Lower leg skin (tissue), 3 donors: ENCODE measurements around the gene PSPC1.

Source experiments
- CTCF ChIP-seq, 3 donors: fragments of 450-650 bp; IDR thresholded peaks; one replicate each; pipeline ENCODE4 v1.5.1; 2016; ENCODE audit warnings: antibody characterized with exemption in 3 of 3, mild to moderate bottlenecking in 3 of 3, moderate library complexity in 2 of 3
- POLR2A ChIP-seq, 2 donors: fragments of 450-650 bp; IDR thresholded peaks; one replicate each; pipeline ENCODE4 v1.6.1; 2016 to 2017; ENCODE audit warnings: antibody characterized with exemption in 2 of 2, mild to moderate bottlenecking in 1 of 2, moderate library complexity in 1 of 2

DNA sequence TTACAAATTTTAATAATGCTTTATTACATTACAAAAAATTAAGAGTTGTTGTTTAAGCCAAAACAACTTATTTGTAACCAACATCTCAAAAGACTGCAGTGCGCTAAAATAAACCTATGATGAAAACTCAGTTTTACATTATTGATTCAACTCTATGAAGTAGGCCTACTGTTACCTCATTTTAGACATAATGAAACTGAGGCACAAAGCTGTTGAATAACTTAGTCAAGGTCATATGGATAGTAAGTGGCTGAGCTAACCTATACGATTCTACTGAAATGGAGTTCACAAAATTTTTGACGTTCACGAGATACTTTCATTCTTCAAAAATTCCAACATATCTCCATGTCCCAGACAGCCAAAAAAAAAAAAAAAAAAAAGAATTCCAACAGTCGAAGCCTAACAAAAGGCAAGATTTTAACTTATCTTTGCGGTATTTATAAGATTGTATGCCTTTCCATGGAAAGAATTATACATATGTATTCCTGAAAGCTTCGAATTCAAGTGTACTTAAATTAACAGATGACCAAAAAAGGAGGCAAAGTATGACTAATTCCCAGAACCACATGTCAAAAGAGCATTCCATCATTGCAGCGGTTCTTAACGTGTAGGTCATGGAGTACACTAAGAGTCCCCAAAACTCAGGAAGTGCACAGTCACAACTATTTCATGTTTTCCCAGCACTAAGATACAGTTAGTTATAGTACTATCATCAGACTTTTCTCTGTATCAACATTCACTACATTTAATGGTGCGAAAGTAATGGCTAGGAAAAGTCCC lies 69.4 kb downstream of the PSPC1 start:
- TF ChIP-seq POLR2A (IDR thresholded peaks at IDR 0.05) = no peak
- TF ChIP-seq CTCF (IDR thresholded peaks at IDR 0.05) = no peak
